ENCODE measurements around the gene NEU4.
A peak's percentile ranks its signal among the peaks of the same experiment; 100 is the strongest.
"Not testable (repeated sequence)": the region's sequence is repeated elsewhere in the genome, so short reads cannot be mapped to it uniquely, and the experiment has no call there.

The NEU4 gene

GRCh38 chr2:241801611-241802420 is 7.2 kb upstream of the NEU4 start:
- Histone ChIP-seq H3K27ac (ENCODE audit: low read length) (no peak overlapping the region), H3K4me3 (ENCODE audit: low read length) (no peak overlapping the region), H3K9me3 (ENCODE audit: control insufficient read depth, insufficient read depth, low read length) (no peaks in the 10 kb centered on the region), H3K36me3 (ENCODE audit: control insufficient read depth, insufficient read depth, low read length) (no peaks in the 10 kb centered on the region), H3K4me1 (ENCODE audit: control insufficient read depth, insufficient read depth, low read length) (peaks cover 9% of the 10 kb centered on the region), H3K27me3 (ENCODE audit: control insufficient read depth, insufficient read depth, low read length) (peaks cover 17% of the 10 kb centered on the region; the same call in 1 of the 2 replicates)
- DNase-seq (ENCODE audit: low read depth, low spot score), result no peak
- WGBS (ENCODE audit: insufficient coverage, insufficient read length), result no CpG with 5 or more reads among the region's 44 CpGs

GRCh38 chr2:241802421-241803318 is 6.3 kb upstream of the NEU4 start:
- peaks cover 17% of the 10 kb centered on the region; the same call in 1 of the 2 replicates for H3K27me3 ChIP-seq (ENCODE audit: control insufficient read depth, insufficient read depth, low read length)
- no CpG with 5 or more reads among the region's 32 CpGs for WGBS (ENCODE audit: insufficient coverage, insufficient read length)
- no peak for DNase-seq (ENCODE audit: low read depth, low spot score)
- peaks cover 9% of the 10 kb centered on the region for H3K4me1 ChIP-seq (ENCODE audit: control insufficient read depth, insufficient read depth, low read length)
- H3K9me3 ChIP-seq (ENCODE audit: control insufficient read depth, insufficient read depth, low read length), result no peaks in the 10 kb centered on the region
- no peak overlapping the region for H3K27ac ChIP-seq (ENCODE audit: low read length)
- H3K4me3 ChIP-seq (ENCODE audit: low read length), result no peak overlapping the region
- no peaks in the 10 kb centered on the region for H3K36me3 ChIP-seq (ENCODE audit: control insufficient read depth, insufficient read depth, low read length)

- peaks cover 12% of the 10 kb centered on the region for H3K4me1 ChIP-seq (ENCODE audit: control insufficient read depth, insufficient read depth, low read length)
- DNase-seq (ENCODE audit: low read depth, low spot score), result no peak
- no peaks in the 10 kb centered on the region for H3K9me3 ChIP-seq (ENCODE audit: control insufficient read depth, insufficient read depth, low read length)
- H3K36me3 ChIP-seq (ENCODE audit: control insufficient read depth, insufficient read depth, low read length), result no peaks in the 10 kb centered on the region
- H3K27me3 ChIP-seq (ENCODE audit: control insufficient read depth, insufficient read depth, low read length), result peaks cover 17% of the 10 kb centered on the region; the same call in 1 of the 2 replicates
- H3K27ac ChIP-seq (ENCODE audit: low read length), result no peak overlapping the region
- WGBS (ENCODE audit: insufficient coverage, insufficient read length), result no CpG with 5 or more reads among the region's 109 CpGs
- peak overlapping the region; percentile 36; the same call in 1 of the 2 replicates for H3K4me3 ChIP-seq (ENCODE audit: low read length)
Measured at GRCh38 chr2:241803387-241804325, 5.3 kb upstream of the NEU4 start.

GRCh38 chr2:241804326-241805229 is 4.4 kb upstream of the NEU4 start:
- Histone ChIP-seq H3K4me3 (ENCODE audit: low read length) (no peak overlapping the region; the same call in 1 of the 2 replicates), H3K27me3 (ENCODE audit: control insufficient read depth, insufficient read depth, low read length) (peaks cover 17% of the 10 kb centered on the region; the same call in 1 of the 2 replicates), H3K27ac (ENCODE audit: low read length) (no peak overlapping the region), H3K4me1 (ENCODE audit: control insufficient read depth, insufficient read depth, low read length) (peaks cover 13% of the 10 kb centered on the region), H3K9me3 (ENCODE audit: control insufficient read depth, insufficient read depth, low read length) (no peaks in the 10 kb centered on the region), H3K36me3 (ENCODE audit: control insufficient read depth, insufficient read depth, low read length) (no peaks in the 10 kb centered on the region)
- no CpG with 5 or more reads among the region's 35 CpGs for WGBS (ENCODE audit: insufficient coverage, insufficient read length)
- DNase-seq (ENCODE audit: low read depth, low spot score), result no peak

GRCh38 chr2:241806217-241806616 is 2.8 kb upstream of the NEU4 start:
- no CpG with 5 or more reads among the region's 8 CpGs for WGBS (ENCODE audit: insufficient coverage, insufficient read length)
- DNase-seq (ENCODE audit: low read depth, low spot score), result not testable (repeated sequence)
- H3K4me1 ChIP-seq (ENCODE audit: control insufficient read depth, insufficient read depth, low read length), result peaks cover 13% of the 10 kb centered on the region

GRCh38 chr2:241808051-241808720 is 807 bp upstream of the NEU4 start:
- no peak for DNase-seq (ENCODE audit: low read depth, low spot score)
- no peak overlapping the region for H3K27ac ChIP-seq (ENCODE audit: low read length)
- no CpG with 5 or more reads among the region's 17 CpGs for WGBS (ENCODE audit: insufficient coverage, insufficient read length)

More at GRCh38 chr2:241806217-241806616, 2.8 kb upstream of the NEU4 start:
- not testable (repeated sequence) for H3K27ac ChIP-seq (ENCODE audit: low read length); H3K4me3 ChIP-seq (ENCODE audit: low read length); H3K9me3 ChIP-seq (ENCODE audit: control insufficient read depth, insufficient read depth, low read length); H3K36me3 ChIP-seq (ENCODE audit: control insufficient read depth, insufficient read depth, low read length)
- peaks cover 17% of the 10 kb centered on the region; the same call in 1 of the 2 replicates for H3K27me3 ChIP-seq (ENCODE audit: control insufficient read depth, insufficient read depth, low read length)

GRCh38 chr2:241809383-241810306 is 652 bp downstream of the NEU4 start:
- Histone ChIP-seq H3K9me3 (ENCODE audit: control insufficient read depth, insufficient read depth, low read length) (no peaks in the 10 kb centered on the region), H3K4me1 (ENCODE audit: control insufficient read depth, insufficient read depth, low read length) (peaks cover 7% of the 10 kb centered on the region), H3K4me3 (ENCODE audit: low read length) (no peak overlapping the region; the same call in 1 of the 2 replicates), H3K27ac (ENCODE audit: low read length) (no peak overlapping the region), H3K27me3 (ENCODE audit: control insufficient read depth, insufficient read depth, low read length) (peaks cover 1% of the 10 kb centered on the region; the same call in 1 of the 2 replicates), H3K36me3 (ENCODE audit: control insufficient read depth, insufficient read depth, low read length) (no peaks in the 10 kb centered on the region)
- no peak for DNase-seq (ENCODE audit: low read depth, low spot score)
- no CpG with 5 or more reads among the region's 29 CpGs for WGBS (ENCODE audit: insufficient coverage, insufficient read length)

More at GRCh38 chr2:241808051-241808720, 807 bp upstream of the NEU4 start:
- Histone ChIP-seq H3K9me3 (ENCODE audit: control insufficient read depth, insufficient read depth, low read length) (no peaks in the 10 kb centered on the region), H3K4me3 (ENCODE audit: low read length) (no peak overlapping the region), H3K27me3 (ENCODE audit: control insufficient read depth, insufficient read depth, low read length) (peaks cover 15% of the 10 kb centered on the region; the same call in 1 of the 2 replicates), H3K4me1 (ENCODE audit: control insufficient read depth, insufficient read depth, low read length) (peaks cover 11% of the 10 kb centered on the region), H3K36me3 (ENCODE audit: control insufficient read depth, insufficient read depth, low read length) (no peaks in the 10 kb centered on the region)
